HepG2 (cell line): ENCODE data around the gene AADACL4. TPM values are rescaled to one million over a fixed set of nuclear protein-coding genes. Genes with fewer than 3 reads are reported as not detected.

Experiments
- ATAC-seq: fragments of 200-7000 bp; cut with Tn5 transposase; 3 replicates; pipeline ENCODE4 v1.9.1; 2020; ENCODE audit warnings: mild to moderate bottlenecking, moderate library complexity
- BruUV-seq: library from RNA; stranded (reverse); fragments of 400-500 nt; replicated peaks from 2 replicates; lab custom pipeline; 2021; lab: Mats Ljungman, UMichigan
- CTCF ChIA-PET: fragments of 300-600 bp; formaldehyde crosslinking; extraction: SDS; loops from one replicate; lab custom pipeline; 2021; ENCODE audit warnings: low total read pairs, inconsistent platforms, low intra/inter-chr PET ratio; lab: Yijun Ruan, JAX
- POLR2A ChIA-PET: fragments of 350-600 bp; sonication (Branson Sonifier 250); formaldehyde crosslinking; loops from one replicate; lab custom pipeline; 2020; ENCODE audit warnings: antibody characterized with exemption, inconsistent platforms; lab: Yijun Ruan, JAX
- DNase-seq: peaks from one replicate; pipeline ENCODE4 v3.0.0-alpha.2; 2015; ENCODE audit warnings: low spot score
- FAIRE-seq: peaks from 3 replicates; lab custom pipeline; 2011; peaks lifted over from hg19 to GRCh38; lab: Jason Lieb, UNC
- H2AFZ ChIP-seq: one replicate; pipeline ENCODE4 v1.6.1; 2011; ENCODE audit warnings: low read length, inconsistent platforms
- H3K27ac ChIP-seq: fragments of 300-600 bp; 3 replicates; pipeline ENCODE4 v1.8.0; 2011; ENCODE audit warnings: mixed run types, mild to moderate bottlenecking, mixed read lengths, low read length, inconsistent platforms; ENCODE audit not compliant: insufficient read depth; ENCODE audit errors: extremely low read length
- H3K27me3 ChIP-seq, 2 experiments: fragments of 200-600 bp in 1 of 2; 2 replicates in 1 of 2; 3 replicates in 1 of 2; pipeline versions ENCODE4 v1.6.0 to v1.8.0; 2011; ENCODE audit warnings: low read length in 2 of 2, mild to moderate bottlenecking in 2 of 2, moderate library complexity in 2 of 2, inconsistent platforms in 1 of 2; ENCODE audit not compliant: insufficient read depth in 2 of 2, control insufficient read depth in 1 of 2
- H3K36me3 ChIP-seq, 2 experiments: fragments of 200-600 bp in 1 of 2; replicated peaks in 1 of 2; 2 replicates in 1 of 2; 3 replicates in 1 of 2; pipeline versions ENCODE4 v1.5.1 to v1.8.0; 2011; ENCODE audit warnings: low read length in 2 of 2, inconsistent platforms in 1 of 2; ENCODE audit not compliant: insufficient read depth in 2 of 2, control insufficient read depth in 1 of 2
- H3K4me1 ChIP-seq: 2 replicates; pipeline ENCODE4 v1.5.1; 2012; ENCODE audit warnings: low read length, inconsistent platforms; ENCODE audit not compliant: insufficient read depth
- H3K4me2 ChIP-seq: 2 replicates; pipeline ENCODE4 v1.6.0; 2011; ENCODE audit warnings: low read depth, low read length, inconsistent platforms
- H3K4me3 ChIP-seq, 3 experiments: fragments of 200-600 bp in 1 of 3; sonication (generic), shearing (Covaris generic) in 1 of 3; replicated peaks in 1 of 3; 2 replicates each; pipeline ENCODE4 v1.5.1; 2011 to 2016; ENCODE audit warnings: low read length in 3 of 3, inconsistent platforms in 2 of 3, low read depth in 2 of 3, mild to moderate bottlenecking in 2 of 3, control low read depth in 1 of 3, mixed read lengths in 1 of 3; ENCODE audit not compliant: insufficient read depth in 1 of 3
- H3K79me2 ChIP-seq: one replicate; pipeline ENCODE4 v1.6.1; 2011; ENCODE audit warnings: low read length, inconsistent platforms; ENCODE audit not compliant: insufficient read depth
- H3K9ac ChIP-seq: 2 replicates; pipeline ENCODE4 v1.6.0; 2011; ENCODE audit warnings: mild to moderate bottlenecking, low read depth, low read length, inconsistent platforms; ENCODE audit not compliant: insufficient read depth
- H3K9me3 ChIP-seq: 2 replicates; pipeline ENCODE4 v1.5.1; 2012; ENCODE audit warnings: mild to moderate bottlenecking, low read length
- H4K20me1 ChIP-seq: 2 replicates; pipeline ENCODE4 v1.6.0; 2011; ENCODE audit warnings: inconsistent platforms, mild to moderate bottlenecking, low read length, moderate library complexity; ENCODE audit not compliant: insufficient read depth
- PCBP1 ChIP-seq: fragments of 200-400 bp; formaldehyde crosslinking; IDR thresholded peaks from 2 replicates; pipeline ENCODE4 v1.6.1; 2017; ENCODE audit warnings: mild to moderate bottlenecking, low read depth, low read length, borderline replicate concordance
- SMAD3 ChIP-seq: sonication (generic); formaldehyde crosslinking; IDR thresholded peaks from 2 replicates; pipeline ENCODE4 v1.4.0; 2020; ENCODE audit warnings: missing genetic modification reagents
- SNAPC2 ChIP-seq: sonication (generic); formaldehyde crosslinking; IDR thresholded peaks from 2 replicates; pipeline ENCODE4 v1.8.1; 2022; ENCODE audit warnings: mild to moderate bottlenecking, missing genetic modification reagents
- TEAD3 ChIP-seq: optimal IDR thresholded peaks from 2 replicates; pipeline ENCODE3; 2016; ENCODE audit warnings: borderline replicate concordance
- ZEB1 ChIP-seq: IDR thresholded peaks from 2 replicates; pipeline ENCODE4 v1.6.1; 2012; ENCODE audit warnings: mild to moderate bottlenecking, low read depth, inconsistent platforms; ENCODE audit not compliant: insufficient replicate concordance
- ZNF235 ChIP-seq: sonication (generic); formaldehyde crosslinking; IDR thresholded peaks from 2 replicates; pipeline ENCODE4 v1.8.1; 2023; ENCODE audit warnings: mild to moderate bottlenecking, missing genetic modification reagents, borderline replicate concordance
- ZNF263 ChIP-seq: sonication (generic); formaldehyde crosslinking; IDR thresholded peaks from 2 replicates; pipeline ENCODE4 v1.4.0; 2020; ENCODE audit warnings: missing genetic modification reagents
- ZNF431 ChIP-seq: sonication (generic); formaldehyde crosslinking; IDR thresholded peaks from 2 replicates; pipeline ENCODE4 v1.9.0; 2022; ENCODE audit warnings: missing genetic modification reagents, low read depth, mild to moderate bottlenecking, borderline replicate concordance
- ZNF629 ChIP-seq: sonication (generic); formaldehyde crosslinking; conservative IDR thresholded peaks from 2 replicates; pipeline ENCODE4 v1.5.0; 2020; ENCODE audit warnings: missing genetic modification reagents
- WGBS: methylation state at CpG from one replicate; pipeline ENCODE4 v1.1.6; 2017; ENCODE audit warnings: low lambda C conversion rate; 5-methylcytosine and 5-hydroxymethylcytosine counted together
- in situ Hi-C: cut with HindIII; loops from 2 replicates; pipeline ENCODE4 v1.10.0; 2017; ENCODE audit warnings: low pct_unique_long_range_greater_than_20kb; ENCODE audit not compliant: extremely low pct_ligation_motif_present
- intact Hi-C: fragments of 100-400 bp; cut with micrococcal nuclease; formaldehyde crosslinking; loops from one replicate; pipeline ENCODE4 v1.10.0; 2022; ENCODE audit not compliant: unreplicated experiment
- polyA plus RNA-seq, 8 experiments: library from polyadenylated mRNA; depleted of rRNA in 3 of 8; stranded (reverse) in 7 of 8; unstranded in 1 of 8; fragments of >200 nt; fragmentation: Illumina TruSeq in 4 of 8; extraction: Trizol in 4 of 8; gene quantifications; 2 replicates each; pipeline versions ENCODE4 v1.2.1 to v1.2.3, GENCODE V29; 2011 to 2016; ENCODE audit warnings: low read depth in 4 of 8, missing spikeins in 1 of 8, mixed read lengths in 1 of 8; ENCODE audit not compliant: insufficient read depth in 1 of 8
- total RNA-seq, 5 experiments: library from RNA; depleted of rRNA; stranded (reverse); fragments of >200 nt; fragmentation: Illumina TruSeq; extraction: Trizol; gene quantifications; 2 replicates each; pipeline ENCODE4 v1.2.3, GENCODE V29; 2016; ENCODE audit warnings: low read depth in 1 of 5
- TF ChIP-seq, protein P1 (sequence below): sonication (generic); formaldehyde crosslinking; IDR thresholded peaks from 2 replicates; pipeline ENCODE4 v1.8.0; 2022; ENCODE audit warnings: missing genetic modification reagents, mild to moderate bottlenecking, moderate library complexity, borderline replicate concordance

AADACL4 gene
- total and polyA plus RNA-seq, 2 of the 13 experiments (the other 11 are each of a cell fraction or from before 2014, with no cell fraction given): not detected

DNA sequence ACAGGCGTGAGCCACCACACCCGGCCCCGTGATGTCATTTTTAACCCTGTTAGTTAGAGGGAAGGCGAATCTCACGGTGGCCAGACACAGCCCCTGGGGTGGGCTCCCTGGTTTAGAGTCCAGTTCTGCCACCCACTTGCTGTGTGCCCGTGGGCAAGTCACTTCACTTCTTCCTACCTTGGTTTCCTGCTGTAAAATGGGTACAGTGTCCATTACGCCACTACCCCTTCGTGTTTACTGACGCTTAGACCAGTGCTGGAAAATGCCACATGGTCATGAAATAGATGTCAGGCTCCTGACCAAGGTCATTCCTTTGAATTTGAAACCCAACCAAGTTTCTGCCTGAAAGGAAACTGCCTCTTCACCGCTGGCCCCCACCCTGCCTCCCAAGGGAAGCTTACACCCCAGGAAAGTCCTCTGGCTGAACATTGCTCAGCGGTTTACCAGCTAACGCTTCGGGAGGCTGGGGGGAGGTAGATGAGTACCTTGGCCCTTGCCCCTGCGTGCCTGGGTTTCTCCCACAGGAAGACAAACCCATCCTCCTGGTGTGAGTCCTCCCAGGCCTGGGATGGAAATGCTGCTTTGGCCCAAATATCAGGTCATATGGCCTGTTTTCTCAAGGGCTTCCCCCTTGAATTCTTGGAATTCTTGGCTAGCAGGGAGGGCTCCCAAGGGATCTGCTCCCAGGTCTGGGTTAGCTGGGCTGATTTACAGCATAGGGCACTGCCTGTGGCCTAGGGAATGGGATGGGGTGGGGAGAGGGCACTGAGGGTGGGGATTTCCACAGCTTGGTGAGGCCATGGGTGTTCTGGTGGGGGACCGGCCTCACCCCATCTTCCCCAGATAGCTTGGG lies 7.6 kb upstream of the AADACL4 start:
- H3K4me1 ChIP-seq: peaks cover 12% of the 10 kb centered on the region
- 32% methylated on average over 9 of the region's 15 CpGs for WGBS
- no peak for FAIRE-seq
- peak overlapping the region; percentile 9; the same call in 1 of the 2 replicates for H3K4me2 ChIP-seq
- no peak overlapping the region for H3K27ac ChIP-seq
- peaks cover 23% of the 10 kb centered on the region for H3K9me3 ChIP-seq
- ATAC-seq: peak; percentile 57
- no peak overlapping the region for H3K4me3 ChIP-seq
- ChIA-PET POLR2A (no interaction called here), CTCF (no interaction called here)
- TF ChIP-seq ZNF235 (CRISPR knock-in tag): no peak
- TF ChIP-seq ZNF629: peak; percentile 85
- peak; percentile 49; the same call in 1 of the 2 replicates for TF ChIP-seq ZNF263
- peak; percentile 14 for TF ChIP-seq TEAD3 (CRISPR knock-in tag)
- no peak for TF ChIP-seq ZNF431 (CRISPR knock-in tag)
- no peak for TF ChIP-seq ZEB1
- in situ Hi-C loops (no loop called here), intact Hi-C loops (no loop called here)
- H3K79me2 ChIP-seq: no peaks in the 10 kb centered on the region
- no peak for DNase-seq
- H3K9ac ChIP-seq: no peak overlapping the region
- no TSS peak for BruUV-seq
- H2AFZ ChIP-seq: no peak overlapping the region
- H4K20me1 ChIP-seq: no peaks in the 10 kb centered on the region
- no peaks in the 10 kb centered on the region for H3K36me3 ChIP-seq
- peaks cover 0 to 6% of the 10 kb centered on the region in 2 experiments; a peak in 1 of 5 replicates for H3K27me3 ChIP-seq

DNA sequence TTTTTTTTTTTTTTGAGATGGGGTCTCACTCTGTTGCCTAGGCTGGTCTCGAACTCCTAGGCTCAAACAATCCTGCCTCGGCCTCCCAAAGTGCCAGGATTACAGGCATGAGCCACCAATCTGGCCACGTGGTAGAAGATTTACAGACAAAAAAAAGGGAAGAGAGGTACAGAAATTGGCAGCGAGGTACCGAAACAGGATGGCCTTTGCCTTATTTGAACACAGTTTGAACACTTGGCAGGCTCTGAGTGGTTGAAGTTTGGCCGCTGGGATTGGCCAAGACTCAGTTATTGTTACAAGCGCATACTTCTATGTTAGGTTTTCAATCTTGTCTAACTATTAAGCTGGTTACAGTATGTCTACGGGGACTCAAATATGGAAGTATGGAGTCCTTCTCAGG lies 6.2 kb upstream of the AADACL4 start:
- FAIRE-seq (no peak), ATAC-seq (no peak), DNase-seq (no peak)
- Histone ChIP-seq H3K4me3 (no peak overlapping the region), H3K27ac (no peak overlapping the region), H3K36me3 (no peaks in the 10 kb centered on the region), H3K79me2 (no peaks in the 10 kb centered on the region), H3K27me3 (peaks cover 0 to 6% of the 10 kb centered on the region in 2 experiments; a peak in 1 of 5 replicates), H3K4me2 (no peak overlapping the region), H4K20me1 (no peaks in the 10 kb centered on the region), H3K4me1 (peaks cover 12% of the 10 kb centered on the region), H3K9me3 (peaks cover 23% of the 10 kb centered on the region), H2AFZ (no peak overlapping the region), H3K9ac (no peak overlapping the region)
- POLR2A ChIA-PET: no interaction called here
- WGBS: 47% methylated on average over 8 of the region's 8 CpGs
- BruUV-seq: no TSS peak
- in situ Hi-C loops (no loop called here), intact Hi-C loops (no loop called here)
- CTCF ChIA-PET: no interaction called here
- TF ChIP-seq SNAPC2 (CRISPR knock-in tag): no peak
- no peak for TF ChIP-seq PCBP1
- no peak for TF ChIP-seq SMAD3
- TF ChIP-seq, protein P1, sequence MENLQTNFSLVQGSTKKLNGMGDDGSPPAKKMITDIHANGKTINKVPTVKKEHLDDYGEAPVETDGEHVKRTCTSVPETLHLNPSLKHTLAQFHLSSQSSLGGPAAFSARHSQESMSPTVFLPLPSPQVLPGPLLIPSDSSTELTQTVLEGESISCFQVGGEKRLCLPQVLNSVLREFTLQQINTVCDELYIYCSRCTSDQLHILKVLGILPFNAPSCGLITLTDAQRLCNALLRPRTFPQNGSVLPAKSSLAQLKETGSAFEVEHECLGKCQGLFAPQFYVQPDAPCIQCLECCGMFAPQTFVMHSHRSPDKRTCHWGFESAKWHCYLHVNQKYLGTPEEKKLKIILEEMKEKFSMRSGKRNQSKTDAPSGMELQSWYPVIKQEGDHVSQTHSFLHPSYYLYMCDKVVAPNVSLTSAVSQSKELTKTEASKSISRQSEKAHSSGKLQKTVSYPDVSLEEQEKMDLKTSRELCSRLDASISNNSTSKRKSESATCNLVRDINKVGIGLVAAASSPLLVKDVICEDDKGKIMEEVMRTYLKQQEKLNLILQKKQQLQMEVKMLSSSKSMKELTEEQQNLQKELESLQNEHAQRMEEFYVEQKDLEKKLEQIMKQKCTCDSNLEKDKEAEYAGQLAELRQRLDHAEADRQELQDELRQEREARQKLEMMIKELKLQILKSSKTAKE (CRISPR knock-in tag): no peak
